Measurements from ENCODE around the gene BPTF. TPM values are rescaled to one million over a fixed set of nuclear protein-coding genes. Genes with fewer than 3 reads are reported as not detected.

BPTF gene
- total and polyA plus RNA-seq, 2 of the 8 experiments (the other 6 are each of a cell fraction or from before 2014, with no cell fraction given), result 107 to 228 TPM

DNA sequence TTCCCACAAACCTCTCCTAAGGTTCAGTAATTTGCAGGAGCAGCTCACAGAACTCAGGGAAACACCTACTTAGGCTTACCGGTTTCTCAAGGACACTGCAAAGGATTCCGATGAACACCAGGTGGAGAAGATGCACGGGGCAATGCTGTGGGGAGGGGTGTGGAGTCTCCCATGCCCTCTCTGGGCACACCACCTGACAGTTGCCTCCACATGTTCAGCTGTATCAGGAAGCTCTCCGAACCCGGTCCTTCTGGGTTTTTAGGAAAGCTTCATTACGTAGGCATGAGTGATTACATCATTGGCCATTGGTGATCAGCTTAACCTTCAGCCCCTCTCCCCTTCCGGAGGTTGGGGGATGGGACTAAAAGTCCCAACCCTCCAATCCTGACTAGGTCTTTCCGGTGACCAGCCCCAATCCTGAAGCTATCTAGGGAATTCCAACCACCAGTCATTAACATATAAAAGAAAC lies 149.3 kb downstream of the BPTF start (continued):
- TF ChIP-seq HDAC2 (IDR thresholded peaks at IDR 0.05; ENCODE audit: borderline replicate concordance in 1 of 2, low read depth in 2 of 2, low read length in 2 of 2), result 0 out of 4 replicates have a peak, but pooled peaks of 1 of the 2 experiments have one; percentile 57
- TF ChIP-seq HDAC6 (IDR thresholded peaks at IDR 0.05; ENCODE audit: low read depth, low read length), result no peak
- TF ChIP-seq POLR2A (IDR thresholded peaks at IDR 0.05; ENCODE audit: control extremely low read depth in 1 of 2, low read depth in 2 of 2, low read length in 2 of 2), result peak; percentile 45 to 89
- TF ChIP-seq ASH2L (IDR thresholded peaks at IDR 0.05; ENCODE audit: low read length), result peak; percentile 52
- no peak for TF ChIP-seq NRF1 (IDR thresholded peaks at IDR 0.05; ENCODE audit: low read depth, low read length)
- TF ChIP-seq POLR2AphosphoS5 (IDR thresholded peaks at IDR 0.05; ENCODE audit: low read depth, low read length), result peak; percentile 94
- TF ChIP-seq BCL11A (IDR thresholded peaks at IDR 0.05; ENCODE audit: low read depth in 2 of 2, low read length in 2 of 2), result no peak
- TF ChIP-seq RFX5 (IDR thresholded peaks at IDR 0.05; ENCODE audit: borderline replicate concordance, low read depth, low read length), result no peak
- TF ChIP-seq SP1 (IDR thresholded peaks at IDR 0.05; ENCODE audit: low read depth, low read length), result peak; percentile 90
- peak; percentile 55 for TF ChIP-seq PHF8 (conservative IDR thresholded peaks at IDR 0.05; ENCODE audit: low read depth, low read length)
- TF ChIP-seq JUND (IDR thresholded peaks at IDR 0.05; ENCODE audit: low read length), result peak; percentile 55; the same call in 1 of the 2 replicates
- no peak for TF ChIP-seq KDM5A (IDR thresholded peaks at IDR 0.05; ENCODE audit: low read length)
- 0 out of 2 replicates have a peak, but pooled peaks have one; percentile 11 for TF ChIP-seq BRCA1 (IDR thresholded peaks at IDR 0.05; ENCODE audit: low read depth, low read length)
- TF ChIP-seq TAF1 (IDR thresholded peaks at IDR 0.05; ENCODE audit: low read depth, low read length), result peak; percentile 62; the same call in 1 of the 2 replicates
- TF ChIP-seq TBP (IDR thresholded peaks at IDR 0.05; ENCODE audit: low read depth, low read length), result peak; percentile 59; the same call in 1 of the 2 replicates
- TF ChIP-seq EZH2 (IDR thresholded peaks at IDR 0.05; ENCODE audit: low read depth, low read length, severe bottlenecking), result no peak
- TF ChIP-seq, protein P1, sequence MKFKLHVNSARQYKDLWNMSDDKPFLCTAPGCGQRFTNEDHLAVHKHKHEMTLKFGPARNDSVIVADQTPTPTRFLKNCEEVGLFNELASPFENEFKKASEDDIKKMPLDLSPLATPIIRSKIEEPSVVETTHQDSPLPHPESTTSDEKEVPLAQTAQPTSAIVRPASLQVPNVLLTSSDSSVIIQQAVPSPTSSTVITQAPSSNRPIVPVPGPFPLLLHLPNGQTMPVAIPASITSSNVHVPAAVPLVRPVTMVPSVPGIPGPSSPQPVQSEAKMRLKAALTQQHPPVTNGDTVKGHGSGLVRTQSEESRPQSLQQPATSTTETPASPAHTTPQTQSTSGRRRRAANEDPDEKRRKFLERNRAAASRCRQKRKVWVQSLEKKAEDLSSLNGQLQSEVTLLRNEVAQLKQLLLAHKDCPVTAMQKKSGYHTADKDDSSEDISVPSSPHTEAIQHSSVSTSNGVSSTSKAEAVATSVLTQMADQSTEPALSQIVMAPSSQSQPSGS (IDR thresholded peaks at IDR 0.05; ENCODE audit: low read length), result peak; percentile 98
- peak; percentile 55; the same call in 1 of the 2 replicates for TF ChIP-seq SP4 (IDR thresholded peaks at IDR 0.05; ENCODE audit: low read length)
- TF ChIP-seq SRF (IDR thresholded peaks at IDR 0.05; ENCODE audit: low read depth, low read length), result peak; percentile 63; the same call in 1 of the 2 replicates
- TF ChIP-seq CHD2 (IDR thresholded peaks at IDR 0.05; ENCODE audit: low read length), result 0 out of 2 replicates have a peak, but pooled peaks have one; percentile 20
- TF ChIP-seq TEAD4 (IDR thresholded peaks at IDR 0.05; ENCODE audit: low read depth, low read length), result peak; percentile 80
- TF ChIP-seq, protein P2, sequence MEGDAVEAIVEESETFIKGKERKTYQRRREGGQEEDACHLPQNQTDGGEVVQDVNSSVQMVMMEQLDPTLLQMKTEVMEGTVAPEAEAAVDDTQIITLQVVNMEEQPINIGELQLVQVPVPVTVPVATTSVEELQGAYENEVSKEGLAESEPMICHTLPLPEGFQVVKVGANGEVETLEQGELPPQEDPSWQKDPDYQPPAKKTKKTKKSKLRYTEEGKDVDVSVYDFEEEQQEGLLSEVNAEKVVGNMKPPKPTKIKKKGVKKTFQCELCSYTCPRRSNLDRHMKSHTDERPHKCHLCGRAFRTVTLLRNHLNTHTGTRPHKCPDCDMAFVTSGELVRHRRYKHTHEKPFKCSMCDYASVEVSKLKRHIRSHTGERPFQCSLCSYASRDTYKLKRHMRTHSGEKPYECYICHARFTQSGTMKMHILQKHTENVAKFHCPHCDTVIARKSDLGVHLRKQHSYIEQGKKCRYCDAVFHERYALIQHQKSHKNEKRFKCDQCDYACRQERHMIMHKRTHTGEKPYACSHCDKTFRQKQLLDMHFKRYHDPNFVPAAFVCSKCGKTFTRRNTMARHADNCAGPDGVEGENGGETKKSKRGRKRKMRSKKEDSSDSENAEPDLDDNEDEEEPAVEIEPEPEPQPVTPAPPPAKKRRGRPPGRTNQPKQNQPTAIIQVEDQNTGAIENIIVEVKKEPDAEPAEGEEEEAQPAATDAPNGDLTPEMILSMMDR (IDR thresholded peaks at IDR 0.05; ENCODE audit: control extremely low read depth in 1 of 3, insufficient read depth in 1 of 3, low read depth in 1 of 3, low read length in 3 of 3), result peak in 1 of 3 experiments; percentile 6; a peak in 1 of 4 replicates
